HG03565 (cell line): Measurements from ENCODE around the gene SLC25A34.

Experiments used
- ATAC-seq: cut with Tn5 transposase; IDR thresholded peaks from one replicate; pipeline ENCODE4 v1.9.1; 2021; ENCODE audit warnings: mild to moderate bottlenecking, moderate library complexity; ENCODE audit not compliant: unreplicated experiment

Gene SLC25A34

GRCh38 chr1:15749399-15750291 lies 13.6 kb downstream of the SLC25A34 start:
- ATAC-seq, result no peak

GRCh38 chr1:15750924-15751323 lies 14.9 kb downstream of the SLC25A34 start:
- no peak for ATAC-seq

GRCh38 chr1:15751717-15752116 lies 15.7 kb downstream of the SLC25A34 start:
- no peak for ATAC-seq

- ATAC-seq, result no peak
Measured at GRCh38 chr1:15753776-15754175, 17.7 kb downstream of the SLC25A34 start.

- ATAC-seq, result no peak
Measured at GRCh38 chr1:15755021-15755645, 19.1 kb downstream of the SLC25A34 start.

GRCh38 chr1:15755646-15756040 lies 19.6 kb downstream of the SLC25A34 start:
- ATAC-seq, result no peak

- no peak for ATAC-seq
Measured at GRCh38 chr1:15756143-15757015, 20.3 kb downstream of the SLC25A34 start.

GRCh38 chr1:15757016-15757543 lies 21.0 kb downstream of the SLC25A34 start:
- ATAC-seq, result no peak

GRCh38 chr1:15757575-15758342 lies 21.7 kb downstream of the SLC25A34 start:
- no peak for ATAC-seq

GRCh38 chr1:15758343-15758931 lies 22.4 kb downstream of the SLC25A34 start, which contains the start of gene FBLIM1:
Gene FBLIM1, plus strand, starts transcription at chr1:15758795. Its CDS starts 6,189 bp downstream, at chr1:15764984.
- no peak for ATAC-seq

- ATAC-seq, result no peak
Measured at GRCh38 chr1:15758953-15759661, 23.0 kb downstream of the SLC25A34 start.

GRCh38 chr1:15760520-15761211 lies 24.6 kb downstream of the SLC25A34 start:
- no peak for ATAC-seq

GRCh38 chr1:15761366-15762128 lies 25.5 kb downstream of the SLC25A34 start:
- ATAC-seq, result no peak

GRCh38 chr1:15762546-15762945 lies 26.5 kb downstream of the SLC25A34 start:
- ATAC-seq, result no peak

- no peak for ATAC-seq
Measured at GRCh38 chr1:15764269-15764764, 28.3 kb downstream of the SLC25A34 start.

GRCh38 chr1:15764890-15765289 lies 28.8 kb downstream of the SLC25A34 start:
- ATAC-seq, result no peak

GRCh38 chr1:15765495-15766194 lies 29.6 kb downstream of the SLC25A34 start:
- no peak for ATAC-seq
